HAP-1 (cell line): ENCODE results near the gene DCXR.

Source experiments
- DNase-seq, 2 experiments: peaks; one replicate each; pipeline ENCODE4 v3.0.0-alpha.2; 2016 to 2020; ENCODE audit warnings: low spot score in 2 of 2
- H3K27me3 ChIP-seq: fragments of 250-450 bp; sonication (Bioruptor Pico); 2 replicates; pipeline ENCODE4 v1.5.1; 2020; ENCODE audit warnings: low read depth, mild to moderate bottlenecking, moderate library complexity
- H3K36me3 ChIP-seq: fragments of 250-450 bp; sonication (Bioruptor Pico); replicated peaks from 2 replicates; pipeline ENCODE4 v1.5.1; 2020; ENCODE audit warnings: mild to moderate bottlenecking
- H3K4me1 ChIP-seq: fragments of 250-450 bp; sonication (Bioruptor Pico); 2 replicates; pipeline ENCODE4 v1.5.1; 2020; ENCODE audit warnings: mild to moderate bottlenecking
- H3K4me3 ChIP-seq: fragments of 250-450 bp; sonication (Bioruptor Pico); 2 replicates; pipeline ENCODE4 v1.5.1; 2020; ENCODE audit warnings: mild to moderate bottlenecking, moderate library complexity
- H3K9me3 ChIP-seq: fragments of 250-450 bp; sonication (Bioruptor Pico); 2 replicates; pipeline ENCODE4 v1.5.1; 2020; ENCODE audit warnings: mild to moderate bottlenecking, moderate library complexity
- in situ Hi-C: fragments of 300-500 bp; cut with MboI; formaldehyde crosslinking; loops from 3 replicates; pipeline ENCODE4 v1.14.3; 2020; ENCODE audit warnings: low sequenced_read_pairs, inconsistent platforms, mixed read lengths

The DCXR gene

DNA sequence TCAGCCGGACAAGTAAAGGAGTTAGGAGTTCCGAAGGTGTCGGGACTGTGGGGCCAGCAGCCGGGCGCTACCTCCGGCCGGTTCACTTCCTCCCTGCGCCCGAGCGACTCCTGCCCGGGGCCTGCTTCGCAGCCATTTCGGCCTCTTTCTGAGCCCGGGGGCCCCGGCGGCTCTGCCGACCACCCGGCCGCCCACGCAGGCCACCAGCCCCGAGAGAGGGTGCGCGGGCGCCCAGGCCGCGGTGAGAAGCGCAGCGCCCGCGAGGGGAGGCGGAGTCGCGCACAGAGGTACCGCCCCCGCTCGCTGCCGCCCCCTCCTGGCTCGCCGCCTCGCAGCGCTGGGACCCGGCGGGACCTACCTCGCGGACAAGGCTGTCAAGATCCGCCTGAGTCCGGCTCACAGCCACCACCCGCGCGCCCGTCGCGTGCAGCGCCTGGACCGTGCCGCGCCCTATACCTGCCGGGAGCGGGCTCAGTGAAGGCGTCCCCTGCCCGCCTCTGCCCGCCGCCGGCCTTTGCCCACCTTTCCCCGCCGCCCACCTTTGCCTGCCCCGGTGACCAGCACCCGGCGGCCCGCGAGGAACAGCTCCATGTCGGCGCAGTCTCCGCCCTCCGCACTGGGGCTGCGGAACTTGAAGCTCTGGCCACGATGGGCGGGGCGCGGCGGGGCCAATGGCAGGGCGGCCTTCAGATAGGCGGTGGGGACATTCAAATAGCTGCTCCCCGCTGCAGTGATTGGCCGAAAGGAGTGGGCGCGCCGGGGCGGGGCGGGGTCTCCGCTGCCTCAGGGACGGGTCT, at the start of gene DCXR:
Gene DCXR (minus strand): TSS at position 606 of the 797 bp plus-strand sequence. CDS start 15 bp downstream, at position 591.
- H3K27me3 ChIP-seq, result no peaks in the 10 kb centered on the region
- H3K9me3 ChIP-seq, result no peaks in the 10 kb centered on the region; the same call in 1 of the 2 replicates
- in situ Hi-C loops, result no loop called here
- peak within 1 kb of the TSS; percentile 84 for H3K4me3 ChIP-seq
- H3K4me1 ChIP-seq, result peaks cover 12% of the 10 kb centered on the region
- H3K36me3 ChIP-seq, result peaks cover 29% of the 10 kb centered on the region
- peak; percentile 94 to 99 for DNase-seq

DNA sequence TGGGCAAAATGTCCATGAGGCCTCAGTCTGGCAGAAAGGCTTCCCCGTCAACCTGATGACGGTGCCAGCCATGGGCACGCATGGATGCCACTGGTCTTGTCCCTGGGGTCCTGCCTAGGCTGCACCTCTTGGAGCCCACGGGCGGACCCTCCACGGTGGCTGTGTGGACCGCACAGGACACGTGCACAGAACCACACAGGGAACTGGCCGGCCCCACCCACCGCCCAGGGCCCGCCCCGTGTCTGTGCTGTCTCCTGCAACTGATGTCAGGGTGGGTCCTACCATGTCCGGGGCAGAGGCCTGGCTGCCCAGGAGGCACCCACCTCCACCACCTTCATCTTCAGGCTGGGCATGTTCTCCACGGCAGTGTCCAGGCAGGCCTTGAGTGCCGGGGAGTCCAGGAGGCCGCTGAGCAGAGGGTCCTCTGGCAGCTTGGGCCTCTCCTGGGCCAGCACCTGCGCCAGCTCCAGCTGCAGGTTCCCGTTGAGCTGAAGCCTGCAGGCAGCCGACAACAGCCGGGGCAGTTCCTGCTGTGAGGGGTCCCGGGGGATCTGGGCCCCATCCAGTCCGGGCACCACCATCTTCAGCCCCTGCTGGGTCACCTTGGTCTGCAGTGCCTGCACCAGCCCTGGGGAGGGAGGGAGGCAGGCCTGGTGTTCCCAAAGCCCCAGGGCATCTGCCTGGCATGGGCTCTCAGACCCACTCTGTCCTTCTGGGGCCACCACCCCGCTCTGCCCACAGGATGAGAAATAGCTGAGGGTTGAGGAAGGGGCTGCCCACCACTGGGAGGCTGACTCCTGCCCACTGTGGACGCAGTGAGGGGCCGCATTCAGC, 48.7 kb upstream of the DCXR start:
- Histone ChIP-seq H3K4me3 (no peak overlapping the region), H3K36me3 (peaks cover 98% of the 10 kb centered on the region), H3K9me3 (no peaks in the 10 kb centered on the region), H3K4me1 (no peaks in the 10 kb centered on the region), H3K27me3 (no peaks in the 10 kb centered on the region)
- in situ Hi-C loops, result no loop called here
- DNase-seq, result no peak

DNA sequence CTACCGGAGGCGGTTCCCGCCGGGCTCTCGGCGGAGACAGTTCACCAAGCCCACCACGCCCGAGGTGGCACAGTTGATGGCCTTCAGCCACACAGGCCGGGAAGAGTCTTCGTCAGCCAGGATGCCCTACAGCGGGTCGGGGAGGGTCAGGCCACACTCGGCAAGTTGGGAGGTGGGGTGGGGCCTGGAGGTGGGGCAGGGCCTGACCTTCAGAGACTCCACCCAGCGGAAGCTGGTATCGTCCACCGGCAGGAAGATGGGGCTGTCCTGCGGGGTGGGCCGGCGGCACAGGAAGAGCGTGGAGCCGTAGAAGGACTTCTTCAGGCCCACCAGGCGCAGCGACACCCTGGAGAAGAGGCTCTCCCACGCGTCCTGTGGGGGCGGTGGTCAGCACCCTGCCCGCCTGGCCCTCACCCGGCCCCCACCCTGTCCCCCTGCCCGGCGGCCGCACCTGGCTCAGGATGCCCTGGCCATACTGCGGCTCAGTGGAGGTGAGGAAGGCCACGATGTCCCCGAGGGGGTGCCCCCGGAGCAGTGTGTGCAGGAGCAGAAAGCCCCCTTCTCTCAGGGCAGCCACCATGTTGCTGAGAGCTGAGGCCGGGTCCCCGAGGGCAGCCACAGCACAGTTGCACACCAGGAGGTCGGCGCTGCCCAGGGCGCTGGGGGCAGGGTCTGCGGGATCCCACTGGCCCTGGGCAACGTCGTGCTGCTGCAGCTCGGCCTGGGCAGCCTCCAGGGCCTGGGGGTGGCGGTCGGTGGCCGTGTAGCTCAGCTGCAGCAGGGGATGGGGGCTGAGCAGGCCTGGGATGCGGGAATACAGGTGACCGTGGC, 47.7 kb upstream of the DCXR start:
- in situ Hi-C loops, result no loop called here
- Histone ChIP-seq H3K4me3 (no peak overlapping the region), H3K9me3 (no peaks in the 10 kb centered on the region), H3K27me3 (no peaks in the 10 kb centered on the region), H3K36me3 (peaks cover 98% of the 10 kb centered on the region), H3K4me1 (no peaks in the 10 kb centered on the region)
- DNase-seq, result no peak

DNA sequence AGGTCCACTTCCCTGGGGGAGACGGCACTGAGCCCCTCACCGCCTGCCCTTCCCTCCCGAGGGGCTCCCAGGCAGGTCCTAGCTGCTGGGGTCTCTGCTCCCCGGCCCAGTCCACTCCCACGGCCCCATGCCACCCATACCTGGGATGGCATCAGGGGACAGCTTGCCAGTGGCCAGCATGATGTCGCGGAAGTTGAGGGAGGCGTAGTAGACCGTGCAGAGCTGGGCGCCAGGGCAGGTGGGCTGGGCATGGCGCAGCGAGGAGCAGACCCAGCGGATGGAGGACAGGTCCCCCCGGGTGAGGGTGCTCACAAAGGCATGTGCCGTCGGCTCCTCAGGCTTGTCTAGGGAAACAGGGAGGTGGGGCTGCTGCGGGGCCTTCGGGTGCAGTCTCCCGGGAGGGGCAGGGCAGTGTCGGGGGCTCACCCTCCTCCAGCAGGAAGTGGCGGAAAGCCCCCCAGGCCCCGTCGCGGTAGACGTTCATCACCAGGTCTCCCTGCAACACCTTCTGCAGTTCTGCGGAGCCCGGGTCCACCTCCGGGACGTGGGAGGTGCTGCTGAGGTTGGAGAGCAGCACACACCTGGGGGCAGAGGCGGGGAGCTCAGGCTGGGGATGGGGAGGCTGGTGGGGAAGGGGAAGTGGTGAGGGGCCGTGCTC, 47.0 kb upstream of the DCXR start:
- no peak for DNase-seq
- Histone ChIP-seq H3K4me1 (no peaks in the 10 kb centered on the region), H3K9me3 (no peaks in the 10 kb centered on the region), H3K27me3 (no peaks in the 10 kb centered on the region), H3K36me3 (peaks cover 96% of the 10 kb centered on the region), H3K4me3 (no peak overlapping the region)
- in situ Hi-C loops, result no loop called here

DNA sequence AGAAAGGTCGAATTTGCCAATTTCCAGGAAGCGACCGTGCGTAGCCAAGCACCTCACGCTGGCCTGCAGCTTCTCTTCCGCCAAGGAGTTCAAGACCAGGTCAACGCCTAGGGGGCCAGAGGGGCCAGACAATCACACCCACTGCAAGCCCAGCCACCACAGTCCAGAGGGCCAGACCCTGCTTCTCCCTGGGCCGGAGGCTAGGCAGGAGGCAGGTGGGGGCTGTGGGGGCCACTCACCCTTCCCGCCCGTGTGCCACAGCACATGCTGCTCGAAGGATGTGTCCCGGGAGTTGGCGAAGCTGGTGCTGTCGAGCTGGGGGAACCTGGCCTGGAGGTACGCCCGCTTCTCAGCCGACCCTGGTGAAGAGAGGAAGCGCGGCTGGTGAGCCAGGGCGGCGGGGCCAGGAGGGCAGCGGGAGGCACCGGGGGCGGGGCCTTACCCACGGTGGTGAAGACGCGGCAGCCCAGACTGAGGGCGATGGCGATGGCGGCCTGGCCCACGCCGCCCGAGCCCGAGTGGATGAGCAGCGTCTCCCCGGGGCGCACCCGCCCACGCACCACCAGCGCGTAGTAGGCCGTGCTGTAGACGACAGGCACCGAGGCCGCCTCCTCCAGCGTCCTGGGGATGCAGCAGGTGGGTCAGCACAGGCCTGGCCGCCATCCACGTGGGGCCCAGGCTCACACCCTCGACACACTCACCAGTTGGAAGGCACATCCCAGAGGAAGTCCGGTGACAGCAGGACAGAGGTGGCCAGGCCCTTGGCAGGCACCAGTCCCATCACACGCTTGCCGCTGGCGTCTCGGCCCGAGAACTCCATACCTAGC, 46.2 kb upstream of the DCXR start:
- H3K36me3 ChIP-seq, result peaks cover 94% of the 10 kb centered on the region
- no peak overlapping the region for H3K4me3 ChIP-seq
- H3K4me1 ChIP-seq, result no peaks in the 10 kb centered on the region
- no peak for DNase-seq
- in situ Hi-C loops, result no loop called here
- no peaks in the 10 kb centered on the region for H3K9me3 ChIP-seq
- H3K27me3 ChIP-seq, result no peaks in the 10 kb centered on the region

DNA sequence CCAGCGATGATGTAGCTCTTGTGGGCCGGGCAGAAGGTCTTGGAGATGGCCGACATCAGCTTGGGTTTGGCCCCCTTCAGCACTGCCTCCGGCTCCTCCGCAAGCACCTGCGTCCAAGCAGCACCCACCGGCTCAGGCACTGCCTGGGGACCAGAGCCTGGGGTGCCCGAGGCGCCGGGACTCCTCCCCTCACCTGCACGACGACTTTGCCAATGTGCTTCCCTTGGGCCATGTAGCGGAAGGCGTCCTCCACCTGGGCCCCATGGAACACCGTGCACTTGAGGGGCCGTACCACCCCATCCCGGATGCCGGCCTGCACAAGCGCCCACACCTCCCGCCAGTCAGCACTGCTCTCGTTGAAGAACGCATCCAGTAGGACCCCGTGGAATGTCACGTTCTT, 45.5 kb upstream of the DCXR start:
- in situ Hi-C loops, result no loop called here
- no peaks in the 10 kb centered on the region for H3K27me3 ChIP-seq
- no peaks in the 10 kb centered on the region for H3K4me1 ChIP-seq
- no peak for DNase-seq
- H3K4me3 ChIP-seq, result no peak overlapping the region
- H3K36me3 ChIP-seq, result peaks cover 92% of the 10 kb centered on the region
- H3K9me3 ChIP-seq, result no peaks in the 10 kb centered on the region

DNA sequence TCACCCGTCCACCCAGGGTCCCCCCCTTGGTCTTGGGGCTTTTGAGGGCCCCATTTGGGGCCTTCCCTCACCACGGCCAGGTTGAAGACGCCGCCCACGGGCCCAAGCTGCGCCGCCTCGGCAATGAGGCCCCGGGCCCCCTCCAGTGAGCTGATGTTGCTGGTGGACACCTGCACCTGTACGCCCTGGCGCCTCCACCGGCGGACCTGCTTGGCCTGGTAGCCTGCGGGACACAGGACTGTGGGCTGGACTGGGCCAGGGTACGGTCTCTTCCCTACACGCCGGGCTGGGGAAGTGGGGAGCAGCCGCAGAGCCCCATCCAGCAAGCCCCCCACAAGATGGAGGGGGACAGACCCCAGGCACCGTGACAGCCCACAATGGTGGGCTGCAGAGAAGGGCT, 45.0 kb upstream of the DCXR start:
- no peaks in the 10 kb centered on the region for H3K27me3 ChIP-seq
- H3K4me3 ChIP-seq, result no peak overlapping the region
- in situ Hi-C loops, result no loop called here
- no peaks in the 10 kb centered on the region for H3K4me1 ChIP-seq
- no peaks in the 10 kb centered on the region for H3K9me3 ChIP-seq
- DNase-seq, result no peak
- peaks cover 89% of the 10 kb centered on the region for H3K36me3 ChIP-seq

DNA sequence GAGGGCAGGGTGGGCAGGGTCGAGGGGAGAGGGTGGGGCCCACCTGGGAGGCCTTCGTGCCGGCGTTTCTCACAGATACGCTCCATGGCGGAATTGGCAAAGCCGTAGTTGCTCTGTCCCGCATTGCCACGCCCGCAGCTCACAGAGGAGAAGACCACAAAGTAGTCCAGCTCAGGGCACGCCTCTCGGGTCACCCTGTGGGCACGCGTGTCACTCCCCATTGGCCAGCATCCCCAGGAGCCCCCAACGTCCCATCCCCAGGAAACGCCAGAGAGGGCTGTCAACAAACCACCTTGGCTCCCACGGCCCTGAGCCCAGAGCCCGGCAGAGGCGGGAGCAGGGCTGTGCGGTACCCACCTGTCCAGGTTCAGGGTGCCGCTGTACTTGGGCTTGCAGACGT, 44.5 kb upstream of the DCXR start:
- Histone ChIP-seq H3K27me3 (no peaks in the 10 kb centered on the region), H3K36me3 (peaks cover 85% of the 10 kb centered on the region), H3K4me1 (no peaks in the 10 kb centered on the region), H3K4me3 (no peak overlapping the region), H3K9me3 (no peaks in the 10 kb centered on the region)
- DNase-seq, result no peak
- in situ Hi-C loops, result no loop called here

DNA sequence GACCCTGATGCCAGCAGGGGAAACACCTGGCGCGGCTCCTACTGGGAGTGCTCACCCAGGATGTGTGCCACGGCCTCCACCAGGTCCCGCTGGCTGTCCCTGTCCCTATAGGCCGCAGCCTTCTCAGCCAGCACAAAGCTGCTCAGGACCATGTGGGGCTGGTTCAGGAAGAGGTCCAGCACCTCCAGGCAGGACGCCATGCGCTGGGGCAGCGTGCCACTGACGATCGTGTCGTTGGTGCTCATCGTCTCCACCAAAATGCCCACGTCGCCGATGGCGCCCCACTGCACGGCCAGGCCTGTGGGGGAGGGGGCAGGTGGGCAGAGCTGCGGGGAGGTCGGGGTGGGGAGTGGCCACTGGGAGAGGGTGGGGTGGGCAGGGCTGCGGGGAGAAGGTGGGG, 44.0 kb upstream of the DCXR start:
- no peaks in the 10 kb centered on the region for H3K9me3 ChIP-seq
- H3K36me3 ChIP-seq, result peaks cover 80% of the 10 kb centered on the region
- no peak overlapping the region for H3K4me3 ChIP-seq
- DNase-seq, result no peak
- H3K4me1 ChIP-seq, result no peaks in the 10 kb centered on the region
- in situ Hi-C loops, result no loop called here
- no peaks in the 10 kb centered on the region for H3K27me3 ChIP-seq

DNA sequence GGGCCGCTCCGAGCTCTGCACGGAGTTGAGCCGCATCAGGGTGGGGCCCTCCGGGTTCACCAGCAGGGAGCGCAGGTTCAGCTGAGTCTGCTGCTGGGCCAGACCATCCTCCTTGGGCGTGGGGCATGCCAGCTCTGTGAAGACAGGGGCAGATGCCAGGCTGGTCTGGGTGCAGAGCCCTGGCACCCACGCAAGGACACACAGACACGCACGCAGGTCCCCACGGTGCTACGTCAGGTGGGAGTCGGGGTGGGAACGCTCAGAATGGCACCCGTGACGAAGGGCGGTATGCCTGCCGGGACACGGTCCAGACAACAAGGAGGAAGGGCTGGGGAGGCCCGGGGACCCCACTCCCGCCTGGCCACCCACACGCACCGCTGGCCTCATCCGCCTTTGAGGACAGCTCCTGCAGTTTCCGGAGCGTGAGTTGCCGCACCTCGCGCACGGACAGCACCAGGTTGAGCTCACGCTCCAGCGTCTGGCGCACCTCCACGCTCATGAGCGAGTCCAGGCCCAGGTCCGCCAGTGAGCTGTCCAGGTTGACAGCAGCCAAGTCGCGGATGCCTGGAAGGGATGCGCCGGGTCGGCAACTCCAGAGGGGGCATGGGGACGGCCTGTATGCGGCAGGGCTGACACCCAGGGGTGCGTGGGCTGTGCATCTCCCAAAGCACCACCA, 43.4 kb upstream of the DCXR start:
- Histone ChIP-seq H3K9me3 (no peaks in the 10 kb centered on the region), H3K27me3 (no peaks in the 10 kb centered on the region), H3K4me1 (no peaks in the 10 kb centered on the region), H3K36me3 (peaks cover 74% of the 10 kb centered on the region), H3K4me3 (no peak overlapping the region)
- in situ Hi-C loops, result no loop called here
- DNase-seq, result no peak

DNA sequence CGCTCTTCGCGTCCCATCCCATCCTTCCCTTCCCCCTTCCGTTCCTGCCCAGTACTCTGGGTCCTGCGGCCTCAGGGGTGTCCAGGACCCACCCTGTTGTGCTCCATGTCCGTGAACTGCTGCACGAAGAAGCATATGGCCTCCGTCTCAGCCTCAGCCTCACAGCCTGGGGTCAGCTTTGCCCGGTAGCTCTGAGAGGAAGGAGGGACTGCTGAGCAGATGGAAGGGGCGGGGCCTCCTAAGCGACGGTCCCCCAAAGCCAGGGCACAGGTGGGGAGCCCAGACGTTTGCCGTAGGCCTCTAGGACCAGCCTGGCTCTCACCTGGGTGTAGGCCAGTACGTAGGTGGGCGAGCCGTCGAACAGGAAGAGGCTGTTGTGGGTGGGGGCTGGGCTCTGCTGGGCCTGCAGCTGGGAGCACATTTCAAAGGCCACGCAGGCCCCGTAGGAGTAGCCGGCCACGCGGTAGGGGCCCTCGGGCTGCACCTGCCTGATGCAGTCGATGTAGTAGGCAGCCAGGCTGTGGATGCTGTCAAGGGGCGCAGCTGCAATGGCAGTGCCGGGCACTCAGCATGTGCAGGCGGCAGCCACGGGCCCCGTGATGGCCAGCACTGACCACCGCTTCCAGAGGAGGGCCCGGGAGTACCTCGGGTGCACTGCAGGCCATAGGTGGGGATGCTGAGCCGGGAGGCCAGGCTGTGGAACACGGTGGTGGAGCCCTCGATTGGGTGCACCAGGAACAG, 42.7 kb upstream of the DCXR start:
- in situ Hi-C loops, result no loop called here
- Histone ChIP-seq H3K9me3 (no peaks in the 10 kb centered on the region), H3K4me1 (no peaks in the 10 kb centered on the region), H3K27me3 (no peaks in the 10 kb centered on the region), H3K4me3 (no peak overlapping the region), H3K36me3 (peaks cover 67% of the 10 kb centered on the region)
- DNase-seq, result no peak
